ENCODE measurements around the gene CMKLR1. TPM values are rescaled to one million over a fixed set of nuclear protein-coding genes. Genes with fewer than 3 reads are reported as not detected.

CMKLR1 gene
- total RNA-seq, 1 donor from 2014 or later: not detected

DNA sequence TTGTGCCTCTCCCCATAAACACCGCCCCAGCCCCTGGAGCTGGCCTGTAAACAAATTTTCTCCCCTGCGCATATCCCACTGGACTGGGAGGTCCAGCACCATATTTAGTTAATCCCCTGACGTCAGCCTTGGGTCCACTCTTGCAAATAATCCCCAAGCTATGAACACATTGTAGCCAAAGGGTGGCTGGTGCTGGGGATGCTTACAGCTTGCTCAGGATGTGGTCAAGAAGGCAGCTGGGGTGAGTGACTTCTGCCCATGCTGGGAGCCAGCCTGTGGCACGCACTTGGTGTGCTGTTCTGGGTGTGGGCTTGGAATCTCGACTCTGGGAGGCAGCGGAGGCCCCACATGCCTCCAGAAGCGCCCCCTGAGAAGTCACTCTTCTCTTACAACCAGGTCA is 32.1 kb downstream of the CMKLR1 start:
- TF ChIP-seq, protein P1, sequence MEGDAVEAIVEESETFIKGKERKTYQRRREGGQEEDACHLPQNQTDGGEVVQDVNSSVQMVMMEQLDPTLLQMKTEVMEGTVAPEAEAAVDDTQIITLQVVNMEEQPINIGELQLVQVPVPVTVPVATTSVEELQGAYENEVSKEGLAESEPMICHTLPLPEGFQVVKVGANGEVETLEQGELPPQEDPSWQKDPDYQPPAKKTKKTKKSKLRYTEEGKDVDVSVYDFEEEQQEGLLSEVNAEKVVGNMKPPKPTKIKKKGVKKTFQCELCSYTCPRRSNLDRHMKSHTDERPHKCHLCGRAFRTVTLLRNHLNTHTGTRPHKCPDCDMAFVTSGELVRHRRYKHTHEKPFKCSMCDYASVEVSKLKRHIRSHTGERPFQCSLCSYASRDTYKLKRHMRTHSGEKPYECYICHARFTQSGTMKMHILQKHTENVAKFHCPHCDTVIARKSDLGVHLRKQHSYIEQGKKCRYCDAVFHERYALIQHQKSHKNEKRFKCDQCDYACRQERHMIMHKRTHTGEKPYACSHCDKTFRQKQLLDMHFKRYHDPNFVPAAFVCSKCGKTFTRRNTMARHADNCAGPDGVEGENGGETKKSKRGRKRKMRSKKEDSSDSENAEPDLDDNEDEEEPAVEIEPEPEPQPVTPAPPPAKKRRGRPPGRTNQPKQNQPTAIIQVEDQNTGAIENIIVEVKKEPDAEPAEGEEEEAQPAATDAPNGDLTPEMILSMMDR (IDR thresholded peaks at IDR 0.05): no peak
- TF ChIP-seq EZH2 (IDR thresholded peaks at IDR 0.05) (no peak), EZH2phosphoT487 (IDR thresholded peaks at IDR 0.05) (no peak)
- H3K36me3 ChIP-seq: no peaks in the 10 kb centered on the region
- Mint-ChIP-seq H3K4me1 (peaks cover 82% of the 10 kb centered on the region), H3K27ac (peak overlapping the region; percentile 94), H3K36me3 (no peaks in the 10 kb centered on the region), H3K9me3 (no peaks in the 10 kb centered on the region), H3K4me3 (no peak overlapping the region), H3K27me3 (ENCODE audit: insufficient read depth, low read depth) (peaks cover 17% of the 10 kb centered on the region)
- H3K4me1 ChIP-seq: peaks cover 8% of the 10 kb centered on the region
- DNase-seq (ENCODE audit: low spot score): no peak
- H3K27me3 ChIP-seq: no peaks in the 10 kb centered on the region
- H3K4me3 ChIP-seq: no peak overlapping the region
- no peaks in the 10 kb centered on the region for H3F3A ChIP-seq (ENCODE audit: low read depth)
- no peaks in the 10 kb centered on the region for H3K9me3 ChIP-seq (ENCODE audit: low read depth)
- no peak overlapping the region for H3K27ac ChIP-seq
- H3K4me2 ChIP-seq: no peak overlapping the region
- no peaks in the 10 kb centered on the region for H3K79me2 ChIP-seq (ENCODE audit: low read depth)
- no peaks in the 10 kb centered on the region for H4K20me1 ChIP-seq (ENCODE audit: low read depth)
- H2AFZ ChIP-seq (replicated peaks): no peak overlapping the region
- H3K9ac ChIP-seq: no peak overlapping the region

GRCh38 chr12:108306506-108306905 is 32.6 kb downstream of the CMKLR1 start:
- no peak for TF ChIP-seq EZH2 (IDR thresholded peaks at IDR 0.05)
- TF ChIP-seq, protein P1 (IDR thresholded peaks at IDR 0.05): no peak
- TF ChIP-seq EZH2phosphoT487 (IDR thresholded peaks at IDR 0.05): no peak
- DNase-seq (ENCODE audit: low spot score): no peak
- H3K27me3 Mint-ChIP-seq (ENCODE audit: insufficient read depth, low read depth): peaks cover 19% of the 10 kb centered on the region
- peaks cover 3% of the 10 kb centered on the region for H3K9me3 Mint-ChIP-seq
- no peak overlapping the region for H3K4me3 ChIP-seq
- H3K4me1 Mint-ChIP-seq: peaks cover 83% of the 10 kb centered on the region
- no peaks in the 10 kb centered on the region for H3F3A ChIP-seq (ENCODE audit: low read depth)
- peaks cover 8% of the 10 kb centered on the region for H3K4me1 ChIP-seq
- no peak overlapping the region for H3K4me2 ChIP-seq
- no peak overlapping the region for H3K4me3 Mint-ChIP-seq
- no peak overlapping the region for H2AFZ ChIP-seq (replicated peaks)
- no peak overlapping the region for H3K27ac ChIP-seq
- no peak overlapping the region for H3K9ac ChIP-seq
- peak overlapping the region; percentile 94 for H3K27ac Mint-ChIP-seq
- no peaks in the 10 kb centered on the region for H3K9me3 ChIP-seq (ENCODE audit: low read depth)
- no peaks in the 10 kb centered on the region for H4K20me1 ChIP-seq (ENCODE audit: low read depth)
- H3K36me3 Mint-ChIP-seq: no peaks in the 10 kb centered on the region
- no peaks in the 10 kb centered on the region for H3K36me3 ChIP-seq
- H3K27me3 ChIP-seq: no peaks in the 10 kb centered on the region
- no peaks in the 10 kb centered on the region for H3K79me2 ChIP-seq (ENCODE audit: low read depth)

GRCh38 chr12:108305991-108306501 is 33.1 kb downstream of the CMKLR1 start:
- peaks cover 8% of the 10 kb centered on the region for H3K4me1 ChIP-seq
- peaks cover 6% of the 10 kb centered on the region for H3K9me3 Mint-ChIP-seq
- H3K4me2 ChIP-seq: no peak overlapping the region
- no peaks in the 10 kb centered on the region for H3K9me3 ChIP-seq (ENCODE audit: low read depth)
- no peaks in the 10 kb centered on the region for H3K36me3 ChIP-seq
- H3K36me3 Mint-ChIP-seq: no peaks in the 10 kb centered on the region
- H3K27ac ChIP-seq: no peak overlapping the region
- peaks cover 85% of the 10 kb centered on the region for H3K4me1 Mint-ChIP-seq
- H3F3A ChIP-seq (ENCODE audit: low read depth): no peaks in the 10 kb centered on the region
- no peaks in the 10 kb centered on the region for H4K20me1 ChIP-seq (ENCODE audit: low read depth)
- DNase-seq (ENCODE audit: low spot score): peak; percentile 29
- H3K79me2 ChIP-seq (ENCODE audit: low read depth): no peaks in the 10 kb centered on the region
- no peak overlapping the region for H2AFZ ChIP-seq (replicated peaks)
- H3K27ac Mint-ChIP-seq: peak overlapping the region; percentile 94
- H3K4me3 Mint-ChIP-seq: no peak overlapping the region
- TF ChIP-seq, protein P1 (IDR thresholded peaks at IDR 0.05): no peak
- TF ChIP-seq EZH2 (IDR thresholded peaks at IDR 0.05) (no peak), EZH2phosphoT487 (IDR thresholded peaks at IDR 0.05) (no peak)
- H3K4me3 ChIP-seq: no peak overlapping the region
- H3K9ac ChIP-seq: no peak overlapping the region
- H3K27me3 ChIP-seq: no peaks in the 10 kb centered on the region
- peaks cover 22% of the 10 kb centered on the region for H3K27me3 Mint-ChIP-seq (ENCODE audit: insufficient read depth, low read depth)

Measured in neural progenitor cell (in vitro differentiated cells).